Stomach (tissue), 4 donors: ENCODE measurements around the gene SLC35E4.

Experiments used
- CTCF ChIP-seq, 7 experiments: fragments of 450-650 bp in 4 of 7; fragments of 200-600 bp in 3 of 7; sonication (generic) in 3 of 7; IDR thresholded peaks; one replicate each; pipeline ENCODE4 v1.5.1; 2016 to 2019; ENCODE audit warnings: antibody characterized with exemption in 7 of 7, control low read depth in 2 of 7, mild to moderate bottlenecking in 1 of 7
- POLR2A ChIP-seq, 4 donors: fragments of 450-650 bp; IDR thresholded peaks; one replicate each; pipeline ENCODE4 v1.6.1; 2016; ENCODE audit warnings: antibody characterized with exemption in 4 of 4, control low read depth in 2 of 4, mild to moderate bottlenecking in 1 of 4, moderate library complexity in 1 of 4

- TF ChIP-seq CTCF (IDR thresholded peaks at IDR 0.05) (no peak), POLR2A (IDR thresholded peaks at IDR 0.05) (no peak)
Measured at GRCh38 chr22:30596199-30596598, 39.4 kb upstream of the SLC35E4 start.
